Activated naive CD8-positive, alpha-beta T cell (primary cell): ENCODE measurements around the gene WDR45B.
"Not testable (repeated sequence)": the region's sequence is repeated elsewhere in the genome, so short reads cannot be mapped to it uniquely, and the experiment has no call there.

ENCODE experiments used
- H3K27ac Mint-ChIP-seq: one replicate; pipeline ENCODE4 v1.8.0; 2021; ENCODE audit warnings: mixed read lengths
- H3K27me3 Mint-ChIP-seq: one replicate; pipeline ENCODE4 v1.8.0; 2021; ENCODE audit warnings: mixed read lengths
- H3K36me3 Mint-ChIP-seq: one replicate; pipeline ENCODE4 v1.8.0; 2021; ENCODE audit warnings: mixed read lengths
- H3K4me1 Mint-ChIP-seq: one replicate; pipeline ENCODE4 v1.8.0; 2021; ENCODE audit warnings: low read depth, mixed read lengths
- H3K4me3 Mint-ChIP-seq: one replicate; pipeline ENCODE4 v1.8.0; 2021; ENCODE audit warnings: mild to moderate bottlenecking, mixed read lengths
- H3K9me3 Mint-ChIP-seq: one replicate; pipeline ENCODE4 v1.8.0; 2021; ENCODE audit warnings: low read depth, mixed read lengths

WDR45B gene

GRCh38 chr17:82585935-82586575 is 62.2 kb downstream of the WDR45B start:
- not testable (repeated sequence) for H3K27me3 Mint-ChIP-seq, H3K4me3 Mint-ChIP-seq, H3K9me3 Mint-ChIP-seq, H3K36me3 Mint-ChIP-seq
- Mint-ChIP-seq H3K27ac (peak overlapping the region; percentile 77), H3K4me1 (peaks cover 12% of the 10 kb centered on the region)

- Mint-ChIP-seq H3K36me3 (peaks cover 2% of the 10 kb centered on the region), H3K4me1 (peaks cover 7% of the 10 kb centered on the region), H3K27me3 (no peaks in the 10 kb centered on the region), H3K27ac (peak overlapping the region; percentile 22), H3K4me3 (no peak overlapping the region), H3K9me3 (no peaks in the 10 kb centered on the region)
Observed at GRCh38 chr17:82583720-82584234, 64.5 kb downstream of the WDR45B start.

GRCh38 chr17:82582709-82583108 is 65.5 kb downstream of the WDR45B start:
- H3K4me3 Mint-ChIP-seq = no peak overlapping the region
- no peaks in the 10 kb centered on the region for H3K27me3 Mint-ChIP-seq
- peaks cover 2% of the 10 kb centered on the region for H3K36me3 Mint-ChIP-seq
- no peaks in the 10 kb centered on the region for H3K9me3 Mint-ChIP-seq
- H3K4me1 Mint-ChIP-seq = peaks cover 6% of the 10 kb centered on the region
- no peak overlapping the region for H3K27ac Mint-ChIP-seq

- Mint-ChIP-seq H3K36me3 (peaks cover under 1% of the 10 kb centered on the region), H3K27ac (no peak overlapping the region), H3K27me3 (no peaks in the 10 kb centered on the region), H3K9me3 (no peaks in the 10 kb centered on the region), H3K4me1 (peaks cover 6% of the 10 kb centered on the region), H3K4me3 (no peak overlapping the region)
Observed at GRCh38 chr17:82582213-82582612, 66.0 kb downstream of the WDR45B start.

DNA sequence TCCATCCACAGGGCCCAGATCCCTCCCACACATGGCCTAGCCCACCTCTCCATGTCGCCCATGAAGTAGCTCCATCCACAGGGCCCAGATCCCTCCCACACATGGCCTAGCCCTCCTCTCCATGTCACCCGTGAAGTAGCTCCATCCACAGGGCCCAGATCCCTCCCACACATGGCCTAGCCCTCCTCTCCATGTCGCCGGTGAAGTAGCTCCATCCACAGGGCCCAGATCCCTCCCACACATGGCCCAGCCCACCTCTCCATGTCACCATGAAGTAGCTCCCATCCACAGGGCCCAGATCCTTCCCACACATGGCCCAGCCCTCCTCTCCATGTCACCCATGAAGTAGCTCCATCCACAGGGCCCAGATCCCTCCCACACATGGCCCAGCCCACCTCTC is 68.3 kb downstream of the WDR45B start:
- H3K27ac Mint-ChIP-seq, H3K36me3 Mint-ChIP-seq, H3K27me3 Mint-ChIP-seq: not testable (repeated sequence)

DNA sequence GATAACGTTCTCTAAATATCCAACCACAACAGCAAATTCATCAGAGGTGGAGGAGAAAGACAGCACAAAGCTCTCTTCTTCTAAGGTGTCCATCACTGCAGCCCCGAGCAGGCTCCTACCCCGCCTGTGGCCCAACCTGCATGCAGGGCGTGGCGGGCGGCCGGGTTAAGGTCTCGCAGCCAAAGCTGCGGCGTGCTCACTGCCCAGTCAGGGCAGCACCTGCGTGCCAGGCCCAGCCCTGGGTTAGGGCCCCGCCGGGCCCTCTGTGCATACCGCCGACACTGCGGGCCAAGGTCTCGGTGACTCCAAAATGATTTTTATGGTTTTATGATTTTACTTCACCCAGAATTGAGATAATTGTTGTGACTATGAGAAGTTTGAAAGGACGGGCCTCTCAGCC is 70.9 kb downstream of the WDR45B start:
- Mint-ChIP-seq H3K9me3 (no peaks in the 10 kb centered on the region), H3K36me3 (no peaks in the 10 kb centered on the region), H3K4me1 (no peaks in the 10 kb centered on the region), H3K27me3 (no peaks in the 10 kb centered on the region), H3K4me3 (no peak overlapping the region), H3K27ac (no peak overlapping the region)

More for the DNA sequence above, 68.3 kb downstream of the WDR45B start:
- H3K9me3 Mint-ChIP-seq, H3K4me3 Mint-ChIP-seq, H3K4me1 Mint-ChIP-seq: not testable (repeated sequence)

- H3K4me3 Mint-ChIP-seq, H3K9me3 Mint-ChIP-seq, H3K27me3 Mint-ChIP-seq, H3K4me1 Mint-ChIP-seq, H3K36me3 Mint-ChIP-seq, H3K27ac Mint-ChIP-seq: not testable (repeated sequence)
Observed at GRCh38 chr17:82575581-82576221, 72.5 kb downstream of the WDR45B start.

DNA sequence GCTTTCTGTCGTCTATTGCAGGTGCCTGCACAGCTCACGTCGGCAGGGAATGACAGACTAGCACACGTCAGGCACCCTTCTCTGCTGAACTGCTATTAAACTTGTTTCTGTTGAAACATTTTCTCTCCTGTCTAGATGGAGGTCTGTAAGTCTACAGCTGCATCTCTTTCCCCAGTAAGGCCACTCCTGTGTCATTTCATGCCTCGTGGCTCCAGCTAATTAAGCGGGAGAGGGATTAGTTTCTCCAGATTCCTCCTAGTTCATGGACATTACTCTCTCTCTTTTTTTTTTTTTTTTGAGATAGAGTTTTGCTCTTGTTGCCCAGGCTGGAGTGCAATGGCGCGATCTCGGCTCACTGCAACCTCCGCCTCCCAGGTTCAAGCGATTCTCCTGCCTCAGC is 74.2 kb downstream of the WDR45B start:
- Mint-ChIP-seq H3K4me1 (no peaks in the 10 kb centered on the region), H3K4me3 (no peak overlapping the region), H3K9me3 (no peaks in the 10 kb centered on the region), H3K27me3 (no peaks in the 10 kb centered on the region), H3K36me3 (no peaks in the 10 kb centered on the region), H3K27ac (no peak overlapping the region)

DNA sequence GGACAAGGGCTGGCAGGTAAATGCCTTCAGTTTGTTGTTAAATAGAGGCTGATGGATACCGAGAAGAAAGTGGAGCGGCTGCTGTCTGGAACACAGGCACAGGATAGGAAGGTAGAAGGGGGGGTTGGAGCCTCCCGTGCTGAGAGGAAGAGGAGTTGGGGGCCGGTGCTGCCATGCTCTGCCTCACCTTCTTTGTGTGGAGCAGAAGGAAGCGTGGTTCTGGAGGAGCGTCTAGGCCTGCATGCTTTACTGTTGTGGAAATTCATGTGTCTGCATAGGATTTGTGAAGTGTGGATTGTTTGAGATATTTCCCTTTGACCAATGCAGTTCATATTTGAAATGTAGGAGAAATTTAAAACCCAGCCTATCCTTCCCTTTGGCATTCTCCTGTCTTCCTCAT is 76.4 kb downstream of the WDR45B start:
- Mint-ChIP-seq H3K4me1 (no peaks in the 10 kb centered on the region), H3K27ac (no peak overlapping the region), H3K36me3 (no peaks in the 10 kb centered on the region), H3K4me3 (no peak overlapping the region), H3K27me3 (no peaks in the 10 kb centered on the region), H3K9me3 (no peaks in the 10 kb centered on the region)

GRCh38 chr17:82570277-82570676 is 78.0 kb downstream of the WDR45B start:
- Mint-ChIP-seq H3K4me1 (no peaks in the 10 kb centered on the region), H3K36me3 (no peaks in the 10 kb centered on the region), H3K4me3 (no peak overlapping the region), H3K9me3 (no peaks in the 10 kb centered on the region), H3K27ac (no peak overlapping the region), H3K27me3 (no peaks in the 10 kb centered on the region)

DNA sequence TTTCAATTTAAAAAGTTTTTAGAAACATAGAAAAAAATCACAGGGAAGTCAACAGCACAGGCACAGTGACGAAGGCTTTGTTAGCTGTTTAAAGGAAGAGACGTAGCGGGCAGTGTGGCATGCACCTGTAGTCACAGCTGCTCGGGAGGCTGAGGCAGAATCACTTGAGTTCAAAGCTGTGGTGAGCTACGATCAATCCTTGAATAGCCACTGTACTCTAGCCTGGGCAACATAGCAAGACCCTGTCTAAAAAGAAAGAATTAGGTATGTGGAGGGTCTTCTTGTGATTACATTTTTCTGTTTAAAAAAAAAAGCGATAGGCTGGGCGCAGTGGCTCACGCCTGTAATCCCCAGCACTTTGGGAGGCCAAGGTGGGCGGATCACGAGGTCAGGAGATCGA is 78.6 kb downstream of the WDR45B start:
- Mint-ChIP-seq H3K36me3 (no peaks in the 10 kb centered on the region), H3K4me3 (no peak overlapping the region), H3K9me3 (no peaks in the 10 kb centered on the region), H3K4me1 (no peaks in the 10 kb centered on the region), H3K27me3 (no peaks in the 10 kb centered on the region), H3K27ac (no peak overlapping the region)

DNA sequence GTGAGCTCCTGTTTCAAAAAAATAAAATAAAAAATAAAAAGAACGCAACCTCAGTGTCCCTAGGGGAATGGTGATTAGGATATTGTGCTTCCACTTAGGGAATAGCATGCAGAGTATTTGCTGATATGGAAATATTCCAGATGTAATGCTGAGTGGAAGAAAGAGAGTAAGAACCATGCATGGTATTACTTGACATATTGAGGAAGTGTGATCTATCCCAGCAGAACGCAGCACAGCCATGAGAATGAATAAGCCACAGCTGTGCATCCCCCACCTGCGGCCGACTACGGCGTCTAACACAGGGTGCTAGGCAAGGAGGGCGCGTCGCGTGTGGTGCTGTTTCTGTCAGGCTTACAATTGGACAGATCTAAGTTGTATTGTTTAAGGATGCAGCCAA is 79.2 kb downstream of the WDR45B start:
- H3K27ac Mint-ChIP-seq = no peak overlapping the region
- no peaks in the 10 kb centered on the region for H3K4me1 Mint-ChIP-seq
- H3K4me3 Mint-ChIP-seq = no peak overlapping the region
- no peaks in the 10 kb centered on the region for H3K9me3 Mint-ChIP-seq
- no peaks in the 10 kb centered on the region for H3K27me3 Mint-ChIP-seq
- H3K36me3 Mint-ChIP-seq = no peaks in the 10 kb centered on the region

DNA sequence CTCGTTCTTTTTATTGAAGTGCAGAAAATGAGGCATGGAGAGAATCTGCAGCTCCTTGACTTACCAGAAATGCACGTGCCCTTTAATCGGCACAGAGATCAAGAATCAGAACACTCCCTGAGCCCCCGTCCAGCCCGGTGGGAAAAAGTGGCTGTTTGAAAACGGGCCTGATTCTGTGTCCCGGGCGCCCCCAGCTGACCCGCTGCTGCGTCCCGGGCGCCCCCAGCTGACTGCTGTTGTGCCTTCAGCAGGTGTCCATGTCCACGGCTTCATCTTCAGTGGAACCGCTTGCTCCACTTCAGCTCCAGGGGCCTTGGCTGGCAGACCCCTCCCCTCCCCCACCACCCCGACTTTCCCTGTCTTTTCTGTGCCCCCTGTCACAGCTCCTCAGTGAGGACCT is 81.0 kb downstream of the WDR45B start:
- Mint-ChIP-seq H3K4me1 (peaks cover 4% of the 10 kb centered on the region), H3K4me3 (no peak overlapping the region), H3K27ac (no peak overlapping the region), H3K27me3 (no peaks in the 10 kb centered on the region), H3K9me3 (no peaks in the 10 kb centered on the region), H3K36me3 (no peaks in the 10 kb centered on the region)

- H3K36me3 Mint-ChIP-seq = no peaks in the 10 kb centered on the region
- no peaks in the 10 kb centered on the region for H3K27me3 Mint-ChIP-seq
- peaks cover 5% of the 10 kb centered on the region for H3K4me1 Mint-ChIP-seq
- no peak overlapping the region for H3K4me3 Mint-ChIP-seq
- no peaks in the 10 kb centered on the region for H3K9me3 Mint-ChIP-seq
- H3K27ac Mint-ChIP-seq = no peak overlapping the region
Observed at GRCh38 chr17:82566129-82566960, 81.9 kb downstream of the WDR45B start.

GRCh38 chr17:82565551-82565950 is 82.7 kb downstream of the WDR45B start:
- no peaks in the 10 kb centered on the region for H3K36me3 Mint-ChIP-seq
- H3K4me3 Mint-ChIP-seq = no peak overlapping the region
- H3K9me3 Mint-ChIP-seq = no peaks in the 10 kb centered on the region
- H3K27me3 Mint-ChIP-seq = no peaks in the 10 kb centered on the region
- H3K27ac Mint-ChIP-seq = no peak overlapping the region
- H3K4me1 Mint-ChIP-seq = peaks cover 12% of the 10 kb centered on the region
